Measurements from ENCODE around the gene MBOAT7. TPM values are rescaled to one million over a fixed set of nuclear protein-coding genes. Genes with fewer than 3 reads are reported as not detected.
"Not testable (repeated sequence)": the region's sequence is repeated elsewhere in the genome, so short reads cannot be mapped to it uniquely, and the experiment has no call there.

The MBOAT7 gene
- total RNA-seq, 1 donor from 2014 or later = 107 TPM

DNA sequence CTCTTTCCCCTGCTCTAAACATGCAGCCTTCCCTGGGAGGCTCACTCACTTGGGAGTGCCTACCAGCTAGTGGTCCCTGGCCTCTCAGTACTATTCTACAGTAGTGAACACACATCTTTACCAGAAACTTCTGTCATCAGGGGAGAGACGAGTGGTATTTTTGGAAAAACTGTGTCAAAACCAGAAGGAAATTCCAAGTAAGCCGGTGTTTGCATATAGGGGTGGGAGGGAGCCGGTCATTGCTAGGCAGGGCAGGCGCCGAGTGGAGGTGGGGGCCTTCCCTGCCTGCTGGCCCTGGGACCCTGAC is 18.2 kb upstream of the MBOAT7 start:
- Histone ChIP-seq H3K27me3 (ENCODE audit: control insufficient read depth, insufficient read depth, low read length) (peaks cover 2% of the 10 kb centered on the region), H3K36me3 (ENCODE audit: control insufficient read depth, insufficient read depth, low read length) (peaks cover 8% of the 10 kb centered on the region), H3K4me3 (ENCODE audit: low read depth, low read length) (no peak overlapping the region)
- TF ChIP-seq, protein P1, sequence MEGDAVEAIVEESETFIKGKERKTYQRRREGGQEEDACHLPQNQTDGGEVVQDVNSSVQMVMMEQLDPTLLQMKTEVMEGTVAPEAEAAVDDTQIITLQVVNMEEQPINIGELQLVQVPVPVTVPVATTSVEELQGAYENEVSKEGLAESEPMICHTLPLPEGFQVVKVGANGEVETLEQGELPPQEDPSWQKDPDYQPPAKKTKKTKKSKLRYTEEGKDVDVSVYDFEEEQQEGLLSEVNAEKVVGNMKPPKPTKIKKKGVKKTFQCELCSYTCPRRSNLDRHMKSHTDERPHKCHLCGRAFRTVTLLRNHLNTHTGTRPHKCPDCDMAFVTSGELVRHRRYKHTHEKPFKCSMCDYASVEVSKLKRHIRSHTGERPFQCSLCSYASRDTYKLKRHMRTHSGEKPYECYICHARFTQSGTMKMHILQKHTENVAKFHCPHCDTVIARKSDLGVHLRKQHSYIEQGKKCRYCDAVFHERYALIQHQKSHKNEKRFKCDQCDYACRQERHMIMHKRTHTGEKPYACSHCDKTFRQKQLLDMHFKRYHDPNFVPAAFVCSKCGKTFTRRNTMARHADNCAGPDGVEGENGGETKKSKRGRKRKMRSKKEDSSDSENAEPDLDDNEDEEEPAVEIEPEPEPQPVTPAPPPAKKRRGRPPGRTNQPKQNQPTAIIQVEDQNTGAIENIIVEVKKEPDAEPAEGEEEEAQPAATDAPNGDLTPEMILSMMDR (IDR thresholded peaks at IDR 0.05; ENCODE audit: insufficient read depth, low read length, poor library complexity, severe bottlenecking) = no peak
- no peak for DNase-seq (ENCODE audit: low read depth)

DNA sequence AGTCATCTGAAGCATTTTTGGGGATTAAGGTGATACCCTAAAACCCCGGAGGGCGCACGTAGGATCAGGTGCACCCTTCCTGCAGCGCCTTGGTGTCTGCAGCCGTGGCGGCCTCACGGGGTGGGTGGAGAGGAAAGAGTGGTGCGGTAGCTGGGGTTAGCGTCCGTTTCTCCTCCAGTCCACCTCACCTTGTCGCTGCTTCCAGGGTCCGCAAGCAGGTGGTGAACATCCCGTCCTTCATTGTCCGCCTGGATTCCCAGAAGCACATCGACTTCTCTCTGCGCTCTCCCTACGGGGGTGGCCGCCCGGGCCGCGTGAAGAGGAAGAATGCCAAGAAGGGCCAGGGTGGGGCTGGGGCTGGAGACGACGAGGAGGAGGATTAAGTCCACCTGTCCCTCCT is 17.8 kb upstream of the MBOAT7 start:
- H3K36me3 ChIP-seq (ENCODE audit: control insufficient read depth, insufficient read depth, low read length); H3K4me3 ChIP-seq (ENCODE audit: low read depth, low read length); DNase-seq (ENCODE audit: low read depth); H3K27me3 ChIP-seq (ENCODE audit: control insufficient read depth, insufficient read depth, low read length): not testable (repeated sequence)

DNA sequence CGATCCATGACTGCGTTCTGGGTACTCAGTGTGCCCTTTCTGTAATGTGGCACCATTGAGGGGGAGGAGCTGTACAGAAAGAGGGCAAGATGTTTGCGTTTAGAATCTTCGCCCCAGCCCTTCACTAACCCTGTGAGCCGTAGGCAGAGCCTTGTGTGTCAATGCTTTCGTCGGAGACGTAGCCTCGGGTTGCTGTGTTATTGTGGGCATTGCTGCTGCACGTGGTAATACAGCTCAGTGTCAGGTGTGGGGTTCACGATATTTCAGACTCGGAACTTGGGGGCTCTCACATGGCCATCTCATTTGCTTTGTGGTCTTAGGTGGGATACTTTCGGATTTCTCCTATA is 17.4 kb upstream of the MBOAT7 start:
- H3K4me3 ChIP-seq (ENCODE audit: low read depth, low read length) = no peak overlapping the region
- TF ChIP-seq, protein P1 (IDR thresholded peaks at IDR 0.05; ENCODE audit: insufficient read depth, low read length, poor library complexity, severe bottlenecking) = no peak
- H3K27me3 ChIP-seq (ENCODE audit: control insufficient read depth, insufficient read depth, low read length) = peaks cover 2% of the 10 kb centered on the region
- peaks cover 9% of the 10 kb centered on the region for H3K36me3 ChIP-seq (ENCODE audit: control insufficient read depth, insufficient read depth, low read length)
- no peak for DNase-seq (ENCODE audit: low read depth)

DNA sequence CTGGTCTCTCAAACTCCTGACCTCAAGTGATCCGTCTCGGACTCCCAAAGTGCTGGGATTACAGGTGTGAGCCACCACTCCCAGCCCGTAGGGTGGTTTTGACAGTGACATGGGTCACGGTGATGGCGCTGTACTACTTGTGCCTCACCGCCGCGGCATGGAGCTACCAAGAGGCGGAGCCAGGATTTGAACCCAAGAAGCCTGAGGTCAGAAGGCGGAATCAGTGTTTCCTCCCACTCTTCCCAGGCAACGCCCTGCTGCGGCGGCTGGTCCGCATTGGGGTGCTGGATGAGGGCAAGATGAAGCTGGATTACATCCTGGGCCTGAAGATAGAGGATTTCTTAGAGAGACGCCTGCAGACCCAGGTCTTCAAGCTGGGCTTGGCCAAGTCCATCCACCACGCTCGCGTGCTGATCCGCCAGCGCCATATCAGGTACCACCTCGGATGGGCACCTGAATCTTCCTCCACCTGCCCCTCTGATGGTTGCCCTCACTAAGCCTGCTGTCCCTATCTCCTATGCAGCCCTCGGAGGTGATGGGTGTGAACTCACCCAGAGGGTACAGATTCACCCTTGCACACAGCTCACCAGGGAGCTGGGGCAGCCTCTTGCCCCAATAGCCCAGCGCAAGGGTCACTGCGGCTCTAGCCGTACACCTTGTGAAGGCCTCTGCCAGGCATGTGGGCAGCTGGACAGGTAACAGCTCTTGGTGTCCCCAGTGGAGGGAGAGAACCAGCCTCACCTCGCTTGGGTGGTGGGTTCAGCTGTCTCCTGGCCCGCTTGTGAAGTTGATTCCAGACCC is 16.9 kb upstream of the MBOAT7 start:
- Histone ChIP-seq H3K27me3 (ENCODE audit: control insufficient read depth, insufficient read depth, low read length) (peaks cover under 1% of the 10 kb centered on the region), H3K36me3 (ENCODE audit: control insufficient read depth, insufficient read depth, low read length) (peaks cover 8% of the 10 kb centered on the region), H3K4me3 (ENCODE audit: low read depth, low read length) (no peak overlapping the region)
- TF ChIP-seq, protein P1 (IDR thresholded peaks at IDR 0.05; ENCODE audit: insufficient read depth, low read length, poor library complexity, severe bottlenecking) = no peak
- no peak for DNase-seq (ENCODE audit: low read depth)

DNA sequence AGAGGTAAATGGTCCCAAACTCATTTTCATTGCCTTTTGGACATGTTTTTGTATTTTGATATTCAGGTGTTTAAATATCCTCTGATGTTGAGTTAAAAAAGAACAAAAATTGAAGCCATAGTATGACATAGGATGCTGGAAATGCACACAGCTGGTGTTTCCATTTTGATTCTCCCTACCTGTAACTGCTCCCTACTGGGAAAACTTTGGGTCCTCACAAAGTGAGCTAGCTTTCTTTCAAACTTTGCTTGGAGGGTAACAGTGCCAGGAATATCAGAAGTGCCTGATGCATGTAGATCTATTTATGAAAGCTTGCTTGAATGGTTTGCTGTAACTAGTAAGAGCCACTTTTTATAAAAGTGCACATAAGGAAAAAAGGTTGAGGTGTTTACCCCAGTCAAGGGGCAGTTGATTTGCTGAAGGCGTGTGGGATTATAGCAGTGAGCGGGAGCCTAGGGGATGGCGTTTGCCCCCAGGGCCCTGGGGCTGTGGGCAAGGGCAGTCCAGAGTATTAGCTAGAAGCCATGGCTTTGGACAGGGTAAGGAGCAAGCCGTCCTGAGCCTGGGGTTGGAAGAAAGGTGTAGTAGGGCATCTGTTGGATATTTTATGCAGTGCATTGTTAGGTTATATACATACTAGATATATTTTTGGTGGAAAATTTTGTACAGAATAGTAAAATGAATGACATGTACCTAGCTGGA is 15.5 kb upstream of the MBOAT7 start:
- TF ChIP-seq, protein P1 (IDR thresholded peaks at IDR 0.05; ENCODE audit: insufficient read depth, low read length, poor library complexity, severe bottlenecking) = no peak
- H3K4me3 ChIP-seq (ENCODE audit: low read depth, low read length) = no peak overlapping the region
- H3K36me3 ChIP-seq (ENCODE audit: control insufficient read depth, insufficient read depth, low read length) = peaks cover 7% of the 10 kb centered on the region

DNA sequence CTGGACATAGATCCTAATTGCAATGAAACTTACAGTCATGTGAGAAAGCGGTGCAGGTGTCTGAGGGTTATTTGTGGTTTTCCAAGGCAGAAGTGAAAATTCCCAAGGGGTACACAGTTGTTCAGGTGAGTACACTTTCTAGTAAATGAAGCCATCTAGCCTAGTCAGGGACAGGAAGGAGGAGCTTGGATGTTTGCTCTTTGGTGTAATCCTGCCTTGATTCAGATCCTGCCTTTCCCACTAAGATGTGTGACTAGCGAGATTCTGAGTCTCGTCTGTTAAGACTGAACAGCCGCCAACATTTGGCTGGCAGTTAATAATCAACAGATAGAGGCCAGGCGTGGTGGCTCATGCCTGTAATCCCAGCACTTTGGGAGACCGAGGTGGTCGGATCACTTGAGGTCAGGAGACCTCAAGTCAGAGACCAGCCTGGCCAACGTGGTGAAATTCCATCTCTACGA is 13.8 kb upstream of the MBOAT7 start:
- TF ChIP-seq, protein P1 (IDR thresholded peaks at IDR 0.05; ENCODE audit: insufficient read depth, low read length, poor library complexity, severe bottlenecking) = no peak
- Histone ChIP-seq H3K4me3 (ENCODE audit: low read depth, low read length) (no peak overlapping the region), H3K27me3 (ENCODE audit: control insufficient read depth, insufficient read depth, low read length) (no peaks in the 10 kb centered on the region), H3K36me3 (ENCODE audit: control insufficient read depth, insufficient read depth, low read length) (peaks cover 7% of the 10 kb centered on the region)
- DNase-seq (ENCODE audit: low read depth) = no peak

More for the DNA sequence above, 15.5 kb upstream of the MBOAT7 start:
- DNase-seq (ENCODE audit: low read depth) = no peak
- H3K27me3 ChIP-seq (ENCODE audit: control insufficient read depth, insufficient read depth, low read length) = no peaks in the 10 kb centered on the region
